ENCODE results near the gene SLC22A23. TPM values are rescaled to one million over a fixed set of nuclear protein-coding genes. Genes with fewer than 3 reads are reported as not detected.
A peak's percentile ranks its signal among the peaks of the same experiment; 100 is the strongest.

SLC22A23 gene
- total RNA-seq, 1 experiment from 2014 or later: 38.2 TPM

- ATAC-seq (no peak), DNase-seq (ENCODE audit: low spot score) (no peak)
- Mint-ChIP-seq H3K9me3 (peaks cover 9% of the 10 kb centered on the region), H3K4me1 (peaks cover 73% of the 10 kb centered on the region), H3K27me3 (ENCODE audit: low read depth) (no peaks in the 10 kb centered on the region), H3K4me3 (no peak overlapping the region), H3K27ac (peak overlapping the region; percentile 57; the same call in 1 of the 2 replicates), H3K36me3 (peaks cover 27% of the 10 kb centered on the region)
- TF ChIP-seq CDX4 (CRISPR knock-in tag; IDR thresholded peaks at IDR 0.05; ENCODE audit: borderline replicate concordance) (no peak), ZNF232 (CRISPR knock-in tag; IDR thresholded peaks at IDR 0.05) (no peak), CBFB (CRISPR knock-in tag; IDR thresholded peaks at IDR 0.05; ENCODE audit: low read depth) (no peak), ZNF396 (CRISPR knock-in tag; IDR thresholded peaks at IDR 0.05; ENCODE audit: borderline replicate concordance) (no peak), IRF2 (CRISPR knock-in tag; IDR thresholded peaks at IDR 0.05; ENCODE audit: borderline replicate concordance, low read depth) (no peak), NR1H2 (CRISPR knock-in tag; IDR thresholded peaks at IDR 0.05) (no peak), ZNF416 (CRISPR knock-in tag; IDR thresholded peaks at IDR 0.05) (no peak), HMGA2 (CRISPR knock-in tag; IDR thresholded peaks at IDR 0.05) (no peak)
- TF ChIP-seq, protein P1, sequence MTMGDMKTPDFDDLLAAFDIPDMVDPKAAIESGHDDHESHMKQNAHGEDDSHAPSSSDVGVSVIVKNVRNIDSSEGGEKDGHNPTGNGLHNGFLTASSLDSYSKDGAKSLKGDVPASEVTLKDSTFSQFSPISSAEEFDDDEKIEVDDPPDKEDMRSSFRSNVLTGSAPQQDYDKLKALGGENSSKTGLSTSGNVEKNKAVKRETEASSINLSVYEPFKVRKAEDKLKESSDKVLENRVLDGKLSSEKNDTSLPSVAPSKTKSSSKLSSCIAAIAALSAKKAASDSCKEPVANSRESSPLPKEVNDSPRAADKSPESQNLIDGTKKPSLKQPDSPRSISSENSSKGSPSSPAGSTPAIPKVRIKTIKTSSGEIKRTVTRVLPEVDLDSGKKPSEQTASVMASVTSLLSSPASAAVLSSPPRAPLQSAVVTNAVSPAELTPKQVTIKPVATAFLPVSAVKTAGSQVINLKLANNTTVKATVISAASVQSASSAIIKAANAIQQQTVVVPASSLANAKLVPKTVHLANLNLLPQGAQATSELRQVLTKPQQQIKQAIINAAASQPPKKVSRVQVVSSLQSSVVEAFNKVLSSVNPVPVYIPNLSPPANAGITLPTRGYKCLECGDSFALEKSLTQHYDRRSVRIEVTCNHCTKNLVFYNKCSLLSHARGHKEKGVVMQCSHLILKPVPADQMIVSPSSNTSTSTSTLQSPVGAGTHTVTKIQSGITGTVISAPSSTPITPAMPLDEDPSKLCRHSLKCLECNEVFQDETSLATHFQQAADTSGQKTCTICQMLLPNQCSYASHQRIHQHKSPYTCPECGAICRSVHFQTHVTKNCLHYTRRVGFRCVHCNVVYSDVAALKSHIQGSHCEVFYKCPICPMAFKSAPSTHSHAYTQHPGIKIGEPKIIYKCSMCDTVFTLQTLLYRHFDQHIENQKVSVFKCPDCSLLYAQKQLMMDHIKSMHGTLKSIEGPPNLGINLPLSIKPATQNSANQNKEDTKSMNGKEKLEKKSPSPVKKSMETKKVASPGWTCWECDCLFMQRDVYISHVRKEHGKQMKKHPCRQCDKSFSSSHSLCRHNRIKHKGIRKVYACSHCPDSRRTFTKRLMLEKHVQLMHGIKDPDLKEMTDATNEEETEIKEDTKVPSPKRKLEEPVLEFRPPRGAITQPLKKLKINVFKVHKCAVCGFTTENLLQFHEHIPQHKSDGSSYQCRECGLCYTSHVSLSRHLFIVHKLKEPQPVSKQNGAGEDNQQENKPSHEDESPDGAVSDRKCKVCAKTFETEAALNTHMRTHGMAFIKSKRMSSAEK (CRISPR knock-in tag; IDR thresholded peaks at IDR 0.05; ENCODE audit: borderline replicate concordance): no peak
- TF ChIP-seq, protein P2, sequence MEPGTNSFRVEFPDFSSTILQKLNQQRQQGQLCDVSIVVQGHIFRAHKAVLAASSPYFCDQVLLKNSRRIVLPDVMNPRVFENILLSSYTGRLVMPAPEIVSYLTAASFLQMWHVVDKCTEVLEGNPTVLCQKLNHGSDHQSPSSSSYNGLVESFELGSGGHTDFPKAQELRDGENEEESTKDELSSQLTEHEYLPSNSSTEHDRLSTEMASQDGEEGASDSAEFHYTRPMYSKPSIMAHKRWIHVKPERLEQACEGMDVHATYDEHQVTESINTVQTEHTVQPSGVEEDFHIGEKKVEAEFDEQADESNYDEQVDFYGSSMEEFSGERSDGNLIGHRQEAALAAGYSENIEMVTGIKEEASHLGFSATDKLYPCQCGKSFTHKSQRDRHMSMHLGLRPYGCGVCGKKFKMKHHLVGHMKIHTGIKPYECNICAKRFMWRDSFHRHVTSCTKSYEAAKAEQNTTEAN (CRISPR knock-in tag; IDR thresholded peaks at IDR 0.05): no peak
- TF ChIP-seq, protein P3, sequence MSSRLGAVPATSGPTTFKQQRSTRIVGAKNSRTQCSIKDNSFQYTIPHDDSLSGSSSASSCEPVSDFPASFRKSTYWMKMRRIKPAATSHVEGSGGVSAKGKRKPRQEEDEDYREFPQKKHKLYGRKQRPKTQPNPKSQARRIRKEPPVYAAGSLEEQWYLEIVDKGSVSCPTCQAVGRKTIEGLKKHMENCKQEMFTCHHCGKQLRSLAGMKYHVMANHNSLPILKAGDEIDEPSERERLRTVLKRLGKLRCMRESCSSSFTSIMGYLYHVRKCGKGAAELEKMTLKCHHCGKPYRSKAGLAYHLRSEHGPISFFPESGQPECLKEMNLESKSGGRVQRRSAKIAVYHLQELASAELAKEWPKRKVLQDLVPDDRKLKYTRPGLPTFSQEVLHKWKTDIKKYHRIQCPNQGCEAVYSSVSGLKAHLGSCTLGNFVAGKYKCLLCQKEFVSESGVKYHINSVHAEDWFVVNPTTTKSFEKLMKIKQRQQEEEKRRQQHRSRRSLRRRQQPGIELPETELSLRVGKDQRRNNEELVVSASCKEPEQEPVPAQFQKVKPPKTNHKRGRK (CRISPR knock-in tag; IDR thresholded peaks at IDR 0.05; ENCODE audit: borderline replicate concordance): no peak
- ChIA-PET CTCF (no interaction called here), POLR2A (no interaction called here)
These were observed 49.0 kb downstream of the SLC22A23 start for GRCh38 chr6:3407840-3408239.

DNA sequence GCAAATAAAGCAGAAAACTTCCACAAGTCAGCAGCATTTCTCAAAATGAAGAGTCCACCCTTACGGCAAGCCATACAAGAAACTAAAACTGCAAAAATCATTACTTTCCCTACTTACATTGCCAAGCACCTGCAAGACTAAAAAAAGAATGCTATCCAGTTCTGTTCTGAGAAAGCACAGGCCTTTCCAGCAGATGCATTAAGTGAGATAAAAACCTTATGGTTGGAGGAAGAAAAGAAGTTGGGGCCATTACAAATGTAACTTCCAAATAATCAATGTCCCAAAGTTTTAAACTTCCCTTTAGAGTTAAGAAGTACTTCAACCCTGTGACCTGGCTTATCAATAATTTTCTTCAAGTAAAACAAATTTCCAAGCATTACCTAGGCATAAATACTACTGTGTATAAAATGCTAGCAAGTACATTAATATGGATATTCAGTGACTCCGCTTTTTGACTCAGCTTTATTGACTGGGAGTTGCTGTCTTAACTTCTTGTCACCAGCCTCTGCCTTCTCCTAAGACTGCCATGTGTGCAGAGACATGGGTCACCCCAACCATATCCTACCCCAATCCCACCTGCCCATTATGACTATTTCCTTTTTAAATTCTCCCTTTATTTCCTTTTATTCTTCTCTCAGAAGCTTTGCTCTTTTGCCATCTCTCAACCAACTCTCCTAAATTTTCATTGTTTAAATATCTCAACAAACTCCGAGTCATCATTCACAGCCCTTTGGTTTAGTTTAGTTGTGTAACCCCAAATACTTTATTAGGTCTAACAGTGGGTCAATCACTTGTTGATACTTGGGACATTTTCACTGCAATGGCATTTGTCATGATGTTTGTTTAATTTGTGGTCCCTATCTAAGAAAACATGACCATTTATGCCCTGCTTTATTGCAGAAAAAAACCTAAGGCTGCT is 49.7 kb downstream of the SLC22A23 start:
- ChIA-PET POLR2A (no interaction called here), CTCF (no interaction called here)
- Mint-ChIP-seq H3K4me1 (peaks cover 78% of the 10 kb centered on the region), H3K27ac (peak overlapping the region; percentile 57; the same call in 1 of the 2 replicates), H3K27me3 (ENCODE audit: low read depth) (no peaks in the 10 kb centered on the region), H3K9me3 (peaks cover 2% of the 10 kb centered on the region; the same call in 1 of the 2 replicates), H3K4me3 (no peak overlapping the region), H3K36me3 (peaks cover 20% of the 10 kb centered on the region)
- DNase-seq (ENCODE audit: low spot score): no peak
- no peak for ATAC-seq
- TF ChIP-seq TEAD1 (CRISPR knock-in tag; IDR thresholded peaks at IDR 0.05): no peak

GRCh38 chr6:3406362-3406821 is 50.5 kb downstream of the SLC22A23 start:
- Mint-ChIP-seq H3K27me3 (ENCODE audit: low read depth) (no peaks in the 10 kb centered on the region), H3K36me3 (peaks cover 17% of the 10 kb centered on the region), H3K27ac (no peak overlapping the region), H3K4me3 (no peak overlapping the region), H3K4me1 (peaks cover 77% of the 10 kb centered on the region), H3K9me3 (no peaks in the 10 kb centered on the region)
- ChIA-PET POLR2A (no interaction called here), CTCF (no interaction called here)
- ATAC-seq: no peak
- DNase-seq (ENCODE audit: low spot score): no peak
- TF ChIP-seq NR3C1 (CRISPR knock-in tag; conservative IDR thresholded peaks at IDR 0.05; ENCODE audit: low read depth) (no peak), OVOL2 (CRISPR knock-in tag; IDR thresholded peaks at IDR 0.05; ENCODE audit: borderline replicate concordance) (no peak), NFE2L1 (CRISPR knock-in tag; IDR thresholded peaks at IDR 0.05) (no peak), ZBTB21 (CRISPR knock-in tag; IDR thresholded peaks at IDR 0.05; ENCODE audit: borderline replicate concordance) (no peak)
- TF ChIP-seq, protein P3 (CRISPR knock-in tag; IDR thresholded peaks at IDR 0.05; ENCODE audit: borderline replicate concordance): no peak
- TF ChIP-seq, protein P4, sequence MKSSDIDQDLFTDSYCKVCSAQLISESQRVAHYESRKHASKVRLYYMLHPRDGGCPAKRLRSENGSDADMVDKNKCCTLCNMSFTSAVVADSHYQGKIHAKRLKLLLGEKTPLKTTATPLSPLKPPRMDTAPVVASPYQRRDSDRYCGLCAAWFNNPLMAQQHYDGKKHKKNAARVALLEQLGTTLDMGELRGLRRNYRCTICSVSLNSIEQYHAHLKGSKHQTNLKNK (CRISPR knock-in tag; IDR thresholded peaks at IDR 0.05): no peak
